Upper lobe of left lung (tissue), 4 donors: ENCODE results near the gene COL20A1.

Experiments
- CTCF ChIP-seq, 6 experiments: fragments of 450-650 bp in 4 of 6; fragments of 200-600 bp in 2 of 6; sonication (generic) in 2 of 6; IDR thresholded peaks; one replicate each; pipeline ENCODE4 v1.5.1; 2016 to 2019; ENCODE audit warnings: antibody characterized with exemption in 6 of 6
- EP300 ChIP-seq, 4 donors: sonication (generic); formaldehyde crosslinking; IDR thresholded peaks; one replicate each; pipeline ENCODE4 v1.5.1; 2017; ENCODE audit warnings: antibody characterized with exemption in 4 of 4, control low read depth in 2 of 4
- POLR2A ChIP-seq, 4 donors: fragments of 450-650 bp; IDR thresholded peaks; one replicate each; pipeline ENCODE4 v1.5.1; 2016 to 2017; ENCODE audit warnings: antibody characterized with exemption in 4 of 4, mild to moderate bottlenecking in 2 of 4
- POLR2AphosphoS5 ChIP-seq, 2 donors: sonication (generic); formaldehyde crosslinking; IDR thresholded peaks; one replicate each; pipeline ENCODE4 v1.5.1; 2017; ENCODE audit warnings: antibody characterized with exemption in 2 of 2

GRCh38 chr20:63371291-63371865 lies 78.4 kb downstream of the COL20A1 start:
- TF ChIP-seq POLR2A (IDR thresholded peaks at IDR 0.05): no peak
- no peak for TF ChIP-seq CTCF (IDR thresholded peaks at IDR 0.05)
- no peak for TF ChIP-seq EP300 (IDR thresholded peaks at IDR 0.05)
- no peak for TF ChIP-seq POLR2AphosphoS5 (IDR thresholded peaks at IDR 0.05)
